HL-60/S4 treated with phorbol 12-myristate 13-acetate at 8.2 ng/mL for 4 days and 3 days (cell line): ENCODE data around the gene RPLP1.

ENCODE experiments used
- in situ Hi-C: fragments of 300-500 bp; cut with MboI; formaldehyde crosslinking; loops from 2 replicates; pipeline ENCODE4 v1.15.0; 2022; ENCODE audit warnings: low sequenced_read_pairs

Gene RPLP1

GRCh38 chr15:69436951-69437350 is 15.7 kb upstream of the RPLP1 start:
- in situ Hi-C loops: no loop called here

- in situ Hi-C loops: no loop called here
Observed at GRCh38 chr15:69439623-69440022, 13.0 kb upstream of the RPLP1 start.

- in situ Hi-C loops: no loop called here
Observed at GRCh38 chr15:69443032-69443611, 9.5 kb upstream of the RPLP1 start.

DNA sequence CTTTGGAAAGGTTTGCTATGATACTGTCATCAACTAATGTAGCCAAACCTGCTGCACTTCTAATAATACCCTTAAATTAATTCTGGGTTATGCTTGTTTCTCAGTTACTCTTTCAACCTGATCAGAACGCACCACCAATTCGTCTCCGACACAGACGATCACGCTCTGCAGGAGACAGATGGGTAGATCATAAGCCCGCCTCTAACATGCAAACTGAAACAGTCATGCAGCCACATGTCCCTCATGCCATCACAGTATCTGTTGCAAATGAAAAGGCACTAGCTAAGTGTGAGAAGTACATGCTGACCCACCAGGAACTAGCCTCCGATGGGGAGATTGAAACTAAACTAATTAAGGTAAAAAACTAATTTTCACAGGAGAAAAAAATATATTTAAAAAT is 7.9 kb upstream of the RPLP1 start:
- in situ Hi-C loops: no loop called here

DNA sequence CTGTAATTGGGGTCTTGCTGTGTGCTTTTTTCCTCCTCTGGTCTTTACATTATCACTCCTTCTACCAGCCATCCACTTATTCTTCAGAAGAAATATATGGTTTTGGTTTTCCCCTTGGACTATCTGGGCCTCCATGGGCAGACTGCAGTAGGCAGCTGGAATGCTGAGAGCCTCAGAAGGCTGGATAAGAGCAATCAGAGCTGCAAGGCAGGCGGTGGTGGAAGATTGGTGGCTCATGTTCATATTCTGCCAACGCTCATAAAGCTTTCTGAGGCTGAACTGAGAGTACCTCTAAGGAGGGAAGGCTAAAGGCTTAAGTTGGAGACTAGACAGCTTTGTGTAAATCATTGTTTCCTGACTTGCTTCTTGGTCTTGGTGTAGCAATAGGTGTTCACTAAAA is 5.7 kb upstream of the RPLP1 start:
- in situ Hi-C loops: no loop called here

GRCh38 chr15:69450221-69450620 is 2.4 kb upstream of the RPLP1 start:
- in situ Hi-C loops: loop anchor here (25.0 kb wide), 1 partner anchor 1037 kb away; no protein-coding TSS in a partner anchor

DNA sequence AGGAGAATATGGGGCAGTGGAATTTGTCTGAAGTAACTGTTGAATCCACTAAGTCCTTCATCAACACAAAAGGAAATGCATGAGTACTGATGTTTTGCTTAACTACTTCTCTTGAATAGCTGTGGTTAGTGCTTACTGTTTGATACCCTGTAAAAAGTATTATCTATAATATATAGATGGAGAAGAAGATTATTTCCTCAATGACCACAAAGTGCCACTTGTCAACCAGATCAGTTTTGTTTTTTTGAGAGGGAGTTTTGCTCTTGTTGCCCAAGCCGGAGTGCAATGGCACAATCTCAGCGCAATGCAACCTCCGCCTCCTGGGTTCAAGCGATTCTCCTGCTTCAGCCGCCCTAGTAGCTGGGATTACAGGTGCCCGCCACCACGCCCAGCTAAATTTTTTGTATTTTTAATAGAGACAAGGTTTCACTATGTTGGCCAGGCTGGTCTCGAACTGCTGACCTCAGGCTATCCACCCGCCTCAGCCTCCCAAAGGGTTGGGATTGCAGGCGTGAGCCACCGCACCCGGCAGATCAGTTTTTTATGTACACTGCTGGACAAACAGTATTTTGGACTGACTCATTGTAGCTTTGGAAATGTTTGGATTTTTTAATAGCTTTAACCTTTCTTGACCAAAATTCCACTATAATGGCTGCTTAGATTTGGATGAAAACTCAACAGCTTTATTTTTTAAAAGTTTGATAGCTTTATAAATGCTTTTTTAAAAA is 1.5 kb upstream of the RPLP1 start:
- in situ Hi-C loops: loop anchor here (25.0 kb wide), 1 partner anchor 1036 kb away; no protein-coding TSS in a partner anchor

GRCh38 chr15:69451951-69452691 is 497 bp upstream of the RPLP1 start:
- in situ Hi-C loops: loop anchor here (25.0 kb wide), 1 partner anchor 1035 kb away; no protein-coding TSS in a partner anchor

DNA sequence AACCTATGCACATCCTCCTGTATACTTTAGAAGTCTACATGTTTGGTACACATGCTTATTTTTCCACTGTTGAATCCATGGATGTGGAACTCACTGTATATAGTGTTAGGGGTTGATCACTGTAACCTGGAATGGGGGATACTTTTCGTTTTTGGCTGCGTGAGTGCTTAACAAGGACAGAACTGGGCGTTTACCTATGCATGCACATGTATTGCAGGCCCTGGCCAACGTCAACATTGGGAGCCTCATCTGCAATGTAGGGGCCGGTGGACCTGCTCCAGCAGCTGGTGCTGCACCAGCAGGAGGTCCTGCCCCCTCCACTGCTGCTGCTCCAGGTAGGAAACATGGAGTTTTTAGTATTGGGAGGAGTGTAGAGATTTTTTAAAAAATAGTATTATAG is 2.3 kb downstream of the RPLP1 start:
- in situ Hi-C loops: loop anchor here (25.0 kb wide), 1 partner anchor 1032 kb away; no protein-coding TSS in a partner anchor

DNA sequence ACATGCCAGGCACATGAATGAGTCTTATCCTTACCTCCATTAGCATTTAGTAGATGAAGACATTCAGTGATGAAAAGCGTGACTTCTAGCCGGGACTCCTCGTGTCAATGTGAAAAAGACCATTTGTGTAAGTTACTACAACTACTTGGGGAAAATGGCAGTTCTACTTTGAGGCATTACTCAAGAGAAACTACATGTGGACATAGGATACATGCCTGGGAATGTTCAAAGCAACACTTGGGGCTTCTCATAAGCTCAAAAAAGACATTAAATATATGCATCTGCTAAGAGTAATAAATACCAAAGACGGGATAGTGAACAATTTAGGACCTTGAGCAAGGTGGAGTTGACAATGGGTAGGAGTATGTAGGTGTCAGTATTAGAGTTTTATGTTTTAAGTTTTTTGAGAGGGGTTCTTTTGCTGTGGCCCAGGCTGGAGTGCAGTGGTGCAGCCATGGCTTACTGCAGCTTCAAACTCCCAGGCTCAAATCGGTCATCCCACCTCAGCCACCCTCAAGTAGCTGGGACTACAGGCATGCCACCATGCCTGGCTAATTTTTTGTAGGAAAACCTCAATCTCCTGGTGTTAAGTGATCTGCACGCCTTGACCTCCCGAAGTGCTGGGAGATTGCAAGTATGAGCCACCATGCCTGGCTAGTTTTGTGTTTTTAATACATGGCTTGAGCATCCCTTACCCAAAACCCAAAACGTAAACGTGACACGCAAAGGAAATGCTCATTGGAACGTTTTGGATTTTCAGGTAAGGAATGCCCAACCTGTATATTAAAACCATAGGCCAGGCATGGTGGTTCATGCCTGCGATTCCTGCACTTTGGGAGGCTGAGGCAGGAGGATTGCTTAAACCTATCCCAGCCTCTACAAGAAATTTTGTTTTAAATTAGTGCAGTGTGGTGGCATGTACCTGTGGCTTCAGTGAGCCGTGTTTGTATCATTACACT is 3.9 kb downstream of the RPLP1 start:
- in situ Hi-C loops: loop anchor here (25.0 kb wide), 1 partner anchor 1031 kb away; no protein-coding TSS in a partner anchor

DNA sequence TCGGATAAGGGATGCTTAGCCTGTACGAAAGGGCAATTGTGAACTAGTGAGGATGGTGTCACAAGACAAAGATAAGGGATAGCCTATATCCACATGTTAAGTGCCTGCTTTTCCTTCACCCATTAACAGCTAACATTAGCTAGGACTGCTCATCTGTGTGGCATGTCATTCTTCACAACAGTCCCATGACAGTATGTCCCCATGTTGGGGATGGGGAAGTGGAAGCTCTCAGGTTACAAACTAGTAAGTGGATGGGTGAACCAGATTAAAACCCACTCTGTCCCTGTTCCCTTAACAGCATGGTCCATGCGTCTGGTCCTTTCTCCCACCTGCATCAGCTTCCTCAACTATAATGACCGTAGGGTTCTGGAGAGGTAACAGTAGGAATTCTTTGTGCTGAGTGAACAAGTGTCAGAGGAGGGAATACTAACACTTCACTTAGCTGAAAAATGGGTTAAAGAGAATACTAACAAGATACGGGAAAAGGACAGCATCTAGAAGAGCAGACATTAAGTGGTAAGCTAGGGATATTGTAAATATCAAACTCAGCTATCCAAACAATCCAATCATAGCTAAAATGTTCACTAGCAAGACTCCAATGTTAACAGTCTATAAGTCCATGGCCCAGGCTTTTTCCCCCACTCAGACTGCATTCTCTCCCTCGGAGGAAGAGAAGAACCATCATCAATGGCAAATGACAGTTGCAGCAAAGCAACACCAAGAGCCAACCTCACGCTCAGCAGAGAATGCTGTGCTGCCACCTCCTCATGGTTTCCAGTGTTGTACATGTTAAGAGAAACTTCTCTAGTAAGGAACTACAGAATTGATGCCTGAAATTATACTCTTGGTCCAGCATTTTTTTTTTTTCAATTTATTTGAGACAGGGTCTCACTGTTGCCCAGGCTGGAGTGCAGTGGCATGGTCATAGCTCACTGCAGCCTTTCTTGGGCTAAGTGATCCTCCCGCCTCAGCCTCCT is 5.0 kb downstream of the RPLP1 start:
- in situ Hi-C loops: loop anchor here (25.0 kb wide), 1 partner anchor 1030 kb away; no protein-coding TSS in a partner anchor

GRCh38 chr15:69459066-69459465 is 6.4 kb downstream of the RPLP1 start:
- in situ Hi-C loops: loop anchor here (25.0 kb wide), 1 partner anchor 1028 kb away; no protein-coding TSS in a partner anchor

GRCh38 chr15:69460481-69460880 is 7.9 kb downstream of the RPLP1 start:
- in situ Hi-C loops: loop anchor here (25.0 kb wide), 1 partner anchor 1027 kb away; no protein-coding TSS in a partner anchor

- in situ Hi-C loops: loop anchor here (25.0 kb wide), 1 partner anchor 1025 kb away; no protein-coding TSS in a partner anchor
Observed at GRCh38 chr15:69462030-69462492, 9.4 kb downstream of the RPLP1 start.

GRCh38 chr15:69462493-69463181 is 10.0 kb downstream of the RPLP1 start:
- in situ Hi-C loops: loop anchor here (25.0 kb wide), 1 partner anchor 1025 kb away; no protein-coding TSS in a partner anchor

DNA sequence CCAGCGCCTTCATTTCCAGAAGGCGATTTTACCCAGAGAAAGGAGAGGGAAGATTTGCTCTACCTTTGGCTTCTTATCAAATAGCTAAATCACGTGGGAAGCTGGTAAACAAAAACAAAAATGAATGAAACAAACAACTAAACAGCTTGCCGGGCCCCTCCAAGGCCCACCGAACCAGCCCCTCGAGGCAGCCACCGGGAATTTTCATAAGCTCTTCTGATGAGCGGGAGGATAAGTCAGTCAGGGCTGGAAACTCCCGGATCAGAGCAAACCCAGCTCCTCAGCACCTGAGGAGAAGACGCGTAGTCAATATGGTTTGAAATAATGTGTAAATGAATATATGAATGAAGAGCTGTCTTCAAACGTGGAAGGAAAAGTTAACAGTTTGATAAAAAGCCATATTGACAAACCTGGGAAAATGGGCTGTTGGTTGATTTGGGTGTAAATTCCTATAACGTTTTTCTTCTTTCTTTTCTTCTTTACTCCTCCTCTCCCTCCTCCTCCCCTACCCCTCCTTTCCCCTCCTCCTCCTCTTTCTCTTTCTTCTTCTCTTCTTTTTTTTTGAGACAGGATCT is 10.7 kb downstream of the RPLP1 start:
- in situ Hi-C loops: loop anchor here (25.0 kb wide), 1 partner anchor 1024 kb away; no protein-coding TSS in a partner anchor

- in situ Hi-C loops: loop anchor here (25.0 kb wide), 1 partner anchor 1022 kb away; no protein-coding TSS in a partner anchor
Observed at GRCh38 chr15:69465253-69465652, 12.6 kb downstream of the RPLP1 start.

DNA sequence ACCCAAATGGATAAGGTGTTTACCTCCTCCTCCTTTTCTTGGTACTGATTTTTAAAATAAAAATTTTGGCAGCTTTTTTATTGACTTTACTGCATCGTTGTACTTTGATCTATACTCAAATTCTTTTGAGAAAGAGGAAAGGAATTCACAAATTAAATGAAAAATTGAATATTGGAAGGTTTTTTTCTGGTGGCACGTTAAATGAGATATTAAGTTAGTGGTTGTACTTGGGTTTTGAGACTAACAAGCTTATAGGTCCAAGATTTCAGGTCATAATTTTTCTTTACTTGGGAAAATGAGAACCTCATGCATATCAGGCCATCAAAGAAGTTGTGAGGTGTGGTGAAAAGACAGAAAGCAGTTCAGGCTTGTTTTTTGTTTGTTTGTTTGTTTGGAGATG is 14.1 kb downstream of the RPLP1 start:
- in situ Hi-C loops: loop anchor here (25.0 kb wide), 1 partner anchor 1021 kb away; no protein-coding TSS in a partner anchor
